ENCODE measurements around the gene HLA-DMA. TPM values are rescaled to one million over a fixed set of nuclear protein-coding genes. Genes with fewer than 3 reads are reported as not detected.
"Not testable (repeated sequence)": the region's sequence is repeated elsewhere in the genome, so short reads cannot be mapped to it uniquely, and the experiment has no call there.

Gene HLA-DMA
- total RNA-seq, 1 donor from 2014 or later = 13.7 TPM

DNA sequence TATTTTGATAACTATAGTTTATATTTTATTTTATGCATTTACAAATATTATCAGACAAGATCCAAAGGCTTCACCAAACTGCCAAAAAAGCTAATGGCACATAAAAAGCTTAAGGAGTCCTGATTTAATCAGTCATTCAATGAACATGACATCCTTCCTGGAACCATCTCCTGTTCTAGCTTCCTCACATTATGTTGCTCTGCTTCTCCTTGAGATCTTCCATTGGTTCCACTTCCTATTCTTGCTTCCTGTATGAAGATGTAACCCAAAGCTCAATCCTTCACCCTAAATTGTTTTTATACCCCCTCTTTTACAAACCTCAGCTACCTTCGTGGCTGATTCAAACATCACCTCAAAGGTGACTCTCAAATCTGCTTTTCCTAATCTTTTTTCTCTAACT, 11.0 kb upstream of the HLA-DMA start:
- no peak for DNase-seq (ENCODE audit: low spot score)
- intact Hi-C loops (cut with DNase I) = no loop called here

DNA sequence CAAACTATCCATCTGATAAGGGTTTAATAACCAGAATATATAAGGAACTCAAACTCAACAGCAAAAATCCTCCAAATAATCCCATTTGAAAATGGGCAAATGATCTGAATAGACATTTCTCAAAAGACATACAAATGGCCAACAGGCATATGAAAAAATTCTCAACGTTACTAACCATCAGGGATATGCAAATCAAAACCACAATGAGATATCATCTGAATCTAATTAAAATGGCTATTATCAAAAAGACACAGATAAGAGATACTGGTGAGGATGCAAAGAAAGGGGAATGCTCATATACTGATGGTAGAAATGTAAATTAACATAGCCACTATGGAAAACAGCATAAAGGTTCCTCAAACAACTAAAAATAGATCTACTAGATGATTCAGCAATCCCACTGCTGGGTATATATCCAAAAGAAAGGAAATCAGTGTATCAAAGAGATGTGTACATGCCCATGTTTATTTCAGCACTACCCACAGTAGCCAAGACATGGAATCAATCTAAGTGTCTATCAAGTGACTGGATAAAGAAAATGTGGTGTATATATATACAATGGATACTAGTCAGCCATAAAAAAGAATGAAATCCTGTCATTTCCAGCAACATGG, 9.4 kb upstream of the HLA-DMA start:
- intact Hi-C loops (cut with DNase I) = no loop called here
- no peak for DNase-seq (ENCODE audit: low spot score)

DNA sequence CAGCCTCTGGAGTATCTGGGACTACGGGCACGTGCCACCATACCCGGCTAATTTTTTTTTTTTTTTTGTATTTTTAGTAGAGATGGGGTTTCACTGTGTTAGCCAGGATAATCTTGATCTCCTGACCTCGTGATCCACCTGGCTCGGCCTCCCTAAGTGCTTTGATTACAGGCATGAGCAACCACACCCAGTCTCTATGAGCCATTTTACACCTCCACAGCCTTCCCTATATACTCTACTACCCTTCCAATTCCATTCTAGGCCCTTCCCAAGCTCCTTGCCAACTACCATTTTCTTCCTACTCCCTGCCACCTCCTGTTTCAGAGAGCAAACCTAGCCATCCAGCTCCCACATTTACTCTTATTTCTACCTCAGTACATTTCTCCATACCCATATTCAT, 7.7 kb upstream of the HLA-DMA start:
- no peak for DNase-seq (ENCODE audit: low spot score)
- intact Hi-C loops (cut with DNase I) = no loop called here

DNA sequence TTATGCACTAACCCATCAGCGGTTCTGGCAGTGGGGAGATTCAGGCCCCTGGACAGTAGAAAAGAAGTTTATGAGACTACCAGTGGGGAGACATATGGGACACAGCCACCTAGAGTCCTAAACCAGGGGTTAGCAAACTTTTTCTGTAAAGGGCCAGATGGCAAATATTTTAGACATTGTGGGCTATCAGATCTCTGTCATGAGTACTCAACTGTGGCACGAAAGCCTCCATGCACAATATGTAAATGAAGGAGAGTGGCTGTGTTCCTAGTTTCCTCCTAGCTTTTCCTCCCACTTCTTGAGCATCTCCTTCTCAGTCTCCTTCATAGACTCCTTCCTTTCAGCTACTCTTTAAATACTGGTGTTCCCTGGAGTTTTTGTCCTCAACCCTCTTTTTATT, 3.3 kb upstream of the HLA-DMA start:
- intact Hi-C loops (cut with DNase I) = no loop called here
- DNase-seq (ENCODE audit: low spot score) = no peak

DNA sequence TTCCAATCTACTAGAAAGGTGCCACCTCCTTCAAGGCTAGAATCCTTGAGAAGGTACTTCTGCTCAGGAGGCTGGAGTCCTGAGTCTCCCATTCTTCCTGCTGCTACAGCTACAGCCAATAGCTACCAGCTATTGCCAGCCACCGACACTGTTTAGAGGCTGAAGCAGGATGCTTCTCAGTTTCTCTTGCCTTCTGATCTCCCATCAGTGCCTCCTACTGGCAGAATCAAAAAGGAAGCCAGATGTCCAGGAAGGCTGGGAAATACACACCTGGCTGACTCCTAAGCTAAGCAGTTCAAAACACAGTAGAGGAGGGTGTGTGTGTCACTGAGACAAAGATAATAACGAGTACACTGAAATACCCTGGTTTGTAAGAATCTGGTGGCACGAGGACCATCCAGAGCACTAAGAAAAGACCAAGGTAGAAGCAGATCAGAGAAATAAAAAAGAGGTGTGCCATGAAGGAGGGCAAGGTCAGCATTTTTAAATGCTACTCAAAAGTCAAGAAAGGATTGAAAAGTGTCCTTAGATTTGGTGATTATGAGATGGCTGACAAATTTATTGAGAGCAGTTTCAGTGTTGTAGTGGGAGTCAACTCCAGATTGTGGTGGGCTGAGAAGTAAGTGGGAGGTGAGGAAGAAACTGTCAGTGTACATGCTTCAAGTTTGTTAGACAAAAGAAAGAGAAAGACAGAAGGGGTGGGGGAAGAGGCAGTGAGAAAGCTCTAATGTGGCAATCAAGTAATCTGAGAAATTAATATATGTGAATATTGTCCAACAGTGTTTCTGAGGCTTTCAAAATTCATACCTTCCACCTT, 2.3 kb upstream of the HLA-DMA start:
- intact Hi-C loops (cut with DNase I) = loop anchor here (5.0 kb wide), 1 partner anchor 32 kb away; no protein-coding TSS in a partner anchor
- DNase-seq (ENCODE audit: low spot score) = no peak

DNA sequence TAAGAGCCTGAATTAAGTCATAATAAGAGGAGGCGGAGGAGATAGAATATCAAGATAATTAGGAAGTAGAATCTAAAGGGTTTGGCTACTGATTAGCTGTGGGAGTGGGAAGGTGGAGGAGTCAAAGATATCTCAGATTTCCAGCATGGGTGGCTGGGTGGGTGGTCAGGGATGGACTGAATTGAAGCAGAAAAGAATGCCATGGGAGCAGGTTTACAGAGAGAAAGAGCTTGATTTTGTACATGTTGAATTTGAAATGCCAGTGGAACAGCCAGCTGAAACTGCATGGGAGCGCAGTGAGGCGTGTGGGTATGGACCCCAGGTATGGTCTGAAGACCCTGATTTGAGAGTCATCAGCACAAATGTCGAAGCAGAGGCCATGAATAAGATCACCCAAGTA, 1.4 kb upstream of the HLA-DMA start:
- intact Hi-C loops (cut with DNase I) = loop anchor here (5.0 kb wide), 1 partner anchor 33 kb away; no protein-coding TSS in a partner anchor
- no peak for DNase-seq (ENCODE audit: low spot score)

DNA sequence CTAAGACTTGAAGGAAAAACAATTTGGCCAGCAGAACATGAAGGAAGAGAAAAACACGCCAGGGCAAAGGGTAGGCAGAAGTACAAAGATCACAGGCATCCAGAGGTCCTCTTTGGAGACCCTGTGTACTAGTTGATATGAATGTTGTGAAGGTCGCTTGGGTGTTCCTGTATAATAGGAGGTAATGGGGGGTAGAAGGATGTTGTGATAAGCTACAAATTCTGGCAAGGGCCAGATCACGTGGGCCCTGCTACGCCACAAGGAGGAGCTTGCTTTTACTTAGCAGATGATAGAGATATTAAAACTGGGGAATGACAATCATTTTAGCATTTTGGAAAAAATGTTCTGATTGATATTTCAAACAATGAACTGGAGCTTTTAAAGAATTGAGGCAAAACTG, 878 bp upstream of the HLA-DMA start:
- DNase-seq (ENCODE audit: low spot score) = no peak
- intact Hi-C loops (cut with DNase I) = loop anchor here (2.0 to 5.0 kb wide), 2 partner anchors 34 to 59 kb away; no protein-coding TSS in a partner anchor

DNA sequence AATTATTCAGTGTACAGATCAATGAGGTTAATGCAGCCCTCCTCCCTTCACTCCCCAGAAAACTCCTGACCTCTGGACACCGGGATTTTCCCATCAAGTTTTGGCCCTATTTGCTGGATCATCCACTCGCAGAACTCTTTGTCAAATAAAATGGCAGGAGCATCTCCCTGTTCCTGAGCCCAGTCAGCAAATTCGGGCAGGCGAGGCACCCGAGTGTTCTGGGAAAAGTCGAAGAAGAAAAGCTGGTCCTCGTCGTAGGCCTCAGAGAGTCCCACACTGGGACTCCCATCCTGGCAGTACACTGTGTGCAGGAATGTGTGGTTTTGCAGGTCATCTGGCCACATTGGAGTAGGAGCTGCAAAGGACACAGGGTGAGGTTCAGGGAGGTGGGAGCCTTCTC, 2.4 kb downstream of the HLA-DMA start:
- intact Hi-C loops (cut with DNase I) = loop anchor here (5.0 kb wide), 1 partner anchor 37 kb away; no protein-coding TSS in a partner anchor

DNA sequence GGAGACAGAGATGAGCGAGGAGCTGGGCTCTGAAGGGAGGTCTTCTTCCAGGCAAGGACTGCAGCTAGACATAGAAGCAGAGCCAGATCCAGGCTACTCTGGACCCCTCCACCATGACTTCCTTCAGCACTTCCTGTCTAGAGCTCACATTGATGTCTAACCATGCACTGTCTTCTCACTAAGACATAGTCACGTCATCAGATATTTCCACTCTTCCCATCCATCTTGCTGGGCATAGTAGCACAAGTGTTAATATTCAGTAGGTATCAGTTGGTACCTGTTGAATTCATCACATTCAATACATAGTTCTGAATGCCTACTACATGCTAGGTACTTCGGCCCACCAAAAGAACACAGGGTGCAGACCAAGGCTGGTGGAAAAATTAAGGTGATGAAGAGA, 2.9 kb downstream of the HLA-DMA start:
- intact Hi-C loops (cut with DNase I) = loop anchor here (5.0 kb wide), 1 partner anchor 37 kb away; no protein-coding TSS in a partner anchor
- DNase-seq (ENCODE audit: low spot score) = no peak

More for the DNA sequence above, 2.4 kb downstream of the HLA-DMA start:
- DNase-seq (ENCODE audit: low spot score) = no peak

DNA sequence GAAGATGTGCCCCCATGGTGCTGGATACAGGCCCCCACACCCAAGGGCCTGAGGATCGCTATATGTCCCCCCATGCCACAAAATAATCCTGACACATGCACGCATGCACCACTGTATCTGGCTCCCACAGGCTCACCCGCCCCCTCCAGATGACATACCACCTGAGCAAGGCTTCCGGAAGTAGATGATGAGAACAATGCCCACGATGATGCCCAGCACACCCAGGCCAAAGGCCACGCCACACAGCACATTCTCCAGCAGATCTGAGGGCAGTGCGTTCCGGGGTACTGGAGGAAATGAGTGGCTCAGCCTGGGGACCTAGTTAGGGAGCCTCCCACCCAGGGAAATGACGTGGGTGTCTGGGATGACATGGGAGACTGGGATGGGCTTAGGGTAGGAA, 3.8 kb downstream of the HLA-DMA start:
- DNase-seq (ENCODE audit: low spot score) = no peak
- intact Hi-C loops (cut with DNase I) = no loop called here

DNA sequence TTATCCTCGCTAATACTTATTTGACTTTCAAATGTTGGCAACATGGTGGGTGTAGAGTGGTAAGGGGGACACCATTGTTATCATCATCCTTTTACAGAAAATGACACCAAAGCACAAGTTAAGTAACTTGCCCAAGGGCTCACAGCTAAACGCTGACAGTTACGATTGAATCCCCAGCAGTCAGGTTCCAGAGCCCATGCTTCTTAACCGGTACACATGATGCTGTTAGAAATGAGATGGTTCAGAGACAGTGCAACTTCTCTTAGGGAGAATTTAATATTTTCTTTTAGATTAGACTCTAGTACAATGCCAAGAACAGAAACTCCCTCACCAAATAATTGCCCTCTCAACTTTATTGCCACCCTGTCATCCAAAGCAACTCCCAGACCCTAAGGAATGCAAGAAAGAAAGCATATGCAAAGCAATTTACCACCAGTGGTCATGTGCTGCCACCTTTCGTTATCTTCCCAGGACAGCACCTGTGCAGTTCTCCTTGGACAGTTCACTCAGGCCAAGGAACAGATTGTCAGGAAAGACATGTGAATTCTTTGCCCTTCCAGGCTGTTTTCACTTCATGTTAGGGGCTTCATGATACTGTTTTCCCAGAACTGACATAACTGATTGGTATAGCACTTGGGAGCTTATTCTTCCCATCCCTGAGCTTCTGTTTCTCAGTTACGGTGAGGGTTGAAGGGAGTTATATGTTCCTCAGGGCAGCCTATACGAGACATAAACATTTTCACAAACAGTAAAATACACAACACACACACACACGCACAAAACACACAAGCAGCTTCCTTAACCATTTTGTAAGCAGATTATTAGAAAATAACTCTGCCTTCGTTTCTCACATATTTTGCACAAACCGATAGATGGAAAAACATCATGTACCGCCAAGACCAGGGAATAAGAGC, 5.1 kb downstream of the HLA-DMA start:
- DNase-seq (ENCODE audit: low spot score) = no peak
- intact Hi-C loops (cut with DNase I) = no loop called here

DNA sequence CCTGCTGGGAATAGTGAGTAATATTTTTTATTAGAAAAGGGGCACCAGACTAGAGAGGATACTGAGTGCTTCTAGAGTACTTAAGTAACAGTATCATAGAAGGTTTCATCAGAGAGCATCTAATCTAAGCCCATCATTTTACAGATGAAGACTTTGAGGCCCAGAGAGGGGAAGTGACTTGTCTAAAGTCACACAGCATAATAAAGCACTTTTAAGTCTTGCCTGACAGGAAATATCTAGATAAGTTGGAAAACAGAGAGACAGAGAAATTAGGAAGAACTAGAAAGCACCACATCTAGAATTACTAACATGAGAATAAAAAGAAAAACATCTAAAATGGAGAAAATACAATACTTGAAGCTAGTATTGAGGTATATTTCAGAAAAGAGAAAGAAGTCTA, 6.0 kb downstream of the HLA-DMA start:
- DNase-seq (ENCODE audit: low spot score) = no peak
- intact Hi-C loops (cut with DNase I) = no loop called here

DNA sequence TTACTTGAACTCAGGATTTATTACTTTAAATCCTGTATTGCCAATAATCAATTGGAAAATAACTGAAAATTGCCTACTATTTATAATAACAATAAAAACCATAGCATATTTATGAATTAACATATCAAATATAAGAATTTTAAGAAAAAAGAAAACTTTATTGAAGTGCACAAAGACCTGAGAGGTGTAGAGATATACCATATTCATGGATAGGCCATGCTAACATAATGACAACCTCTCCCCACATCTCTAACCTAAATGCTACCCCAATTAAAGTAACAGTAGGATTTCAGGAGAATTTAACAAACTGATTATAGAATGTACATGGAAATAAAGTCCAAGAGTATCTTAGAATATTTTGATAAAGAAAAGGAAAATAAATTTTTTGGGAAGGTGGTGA, 6.9 kb downstream of the HLA-DMA start:
- intact Hi-C loops (cut with DNase I) = no loop called here
- DNase-seq (ENCODE audit: low spot score) = no peak

DNA sequence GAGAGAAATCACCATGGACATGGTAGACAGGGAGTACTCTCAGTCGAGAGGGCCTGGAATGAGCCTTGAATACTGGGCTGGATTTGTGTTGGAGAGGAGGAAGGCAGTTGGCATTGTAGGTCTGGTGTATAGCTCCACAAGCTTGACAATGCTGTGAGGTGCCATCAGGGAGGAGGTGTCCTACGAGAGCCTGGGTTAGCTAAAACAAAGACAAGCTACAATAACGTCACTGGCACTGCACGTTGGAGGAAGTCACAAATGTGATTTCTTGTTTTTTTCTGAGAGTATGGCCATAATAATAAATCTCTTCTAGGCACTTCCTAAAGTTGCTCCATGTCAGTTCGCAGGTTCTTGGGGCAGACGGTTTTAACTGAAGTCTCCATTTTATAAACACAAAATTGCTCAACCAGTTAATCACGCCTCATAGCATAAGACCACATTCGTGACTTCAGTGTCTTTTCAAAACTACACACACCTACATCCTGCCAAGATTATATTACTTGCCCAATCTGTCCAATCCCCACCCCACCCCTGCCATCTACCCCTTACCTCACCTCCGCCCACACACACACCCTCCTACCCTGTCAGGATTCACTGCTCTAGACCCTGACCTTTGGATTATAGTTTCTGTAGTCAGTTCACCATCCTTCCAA, 7.7 kb downstream of the HLA-DMA start:
- intact Hi-C loops (cut with DNase I) = no loop called here

DNA sequence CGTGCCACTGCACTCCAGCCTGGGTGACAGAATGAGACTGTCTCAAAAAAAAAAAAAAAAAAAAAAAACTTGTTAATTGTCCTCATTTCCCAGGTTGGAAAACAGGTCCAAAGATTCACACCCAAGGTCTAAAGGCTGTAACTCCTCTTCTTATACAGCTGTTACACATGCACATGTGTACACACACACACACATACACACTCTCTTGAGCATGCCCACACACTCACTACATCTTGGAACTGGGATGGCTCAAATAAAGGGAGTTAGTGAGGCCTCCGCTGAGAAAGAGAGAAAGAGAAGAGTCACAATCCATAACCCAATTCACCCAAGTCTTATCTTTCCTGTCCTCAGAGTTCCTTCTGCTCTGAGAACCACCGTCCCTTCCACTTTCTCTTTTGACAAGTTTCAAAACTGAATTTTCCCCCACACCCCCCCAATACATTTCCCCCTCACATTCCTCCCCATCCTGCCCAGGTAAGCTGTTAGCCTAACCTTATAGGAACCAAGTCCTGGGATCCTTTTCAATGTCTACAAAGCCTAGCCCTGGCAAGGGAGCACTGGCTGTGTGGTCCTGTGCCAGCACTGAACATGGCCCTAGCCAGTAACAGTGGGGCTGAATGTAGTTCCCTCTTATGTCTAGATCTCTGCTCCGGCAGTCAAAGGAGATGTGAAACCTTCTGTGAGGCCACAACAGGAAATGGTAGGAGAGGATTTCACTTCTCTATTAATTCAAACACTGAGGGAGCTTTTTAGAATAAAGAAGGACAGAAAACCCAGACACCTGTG, 8.8 kb downstream of the HLA-DMA start:
- intact Hi-C loops (cut with DNase I) = no loop called here
- no peak for DNase-seq (ENCODE audit: low spot score)

More for the DNA sequence above, 7.7 kb downstream of the HLA-DMA start:
- no peak for DNase-seq (ENCODE audit: low spot score)

DNA sequence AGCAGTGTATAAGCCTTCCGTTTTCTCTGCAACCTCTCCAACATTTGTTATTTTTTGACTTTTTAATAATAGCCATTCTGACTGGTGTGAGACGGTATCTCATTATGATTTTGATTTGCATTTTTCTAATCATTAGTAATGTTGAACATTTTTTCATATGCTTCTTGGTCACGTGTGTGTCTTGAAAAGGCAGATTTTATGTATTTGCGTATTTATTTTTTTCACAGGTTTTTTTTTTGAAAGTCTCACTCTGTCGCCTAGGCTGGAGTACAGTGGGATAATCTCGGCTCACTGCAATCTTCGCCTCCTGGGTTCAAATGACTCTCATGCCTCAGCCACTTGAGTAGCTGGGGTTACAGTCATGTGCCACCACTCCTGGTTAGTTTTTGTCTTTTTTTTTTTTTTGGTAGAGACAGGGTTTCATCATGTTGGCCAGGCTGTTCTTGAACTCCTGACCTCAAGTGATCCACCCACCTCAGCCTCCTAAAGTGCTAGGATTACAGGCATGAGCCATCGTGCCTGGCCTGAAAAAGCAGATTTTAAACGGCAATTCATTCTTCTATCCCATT, 10.3 kb downstream of the HLA-DMA start:
- intact Hi-C loops (cut with DNase I); DNase-seq (ENCODE audit: low spot score): not testable (repeated sequence)

DNA sequence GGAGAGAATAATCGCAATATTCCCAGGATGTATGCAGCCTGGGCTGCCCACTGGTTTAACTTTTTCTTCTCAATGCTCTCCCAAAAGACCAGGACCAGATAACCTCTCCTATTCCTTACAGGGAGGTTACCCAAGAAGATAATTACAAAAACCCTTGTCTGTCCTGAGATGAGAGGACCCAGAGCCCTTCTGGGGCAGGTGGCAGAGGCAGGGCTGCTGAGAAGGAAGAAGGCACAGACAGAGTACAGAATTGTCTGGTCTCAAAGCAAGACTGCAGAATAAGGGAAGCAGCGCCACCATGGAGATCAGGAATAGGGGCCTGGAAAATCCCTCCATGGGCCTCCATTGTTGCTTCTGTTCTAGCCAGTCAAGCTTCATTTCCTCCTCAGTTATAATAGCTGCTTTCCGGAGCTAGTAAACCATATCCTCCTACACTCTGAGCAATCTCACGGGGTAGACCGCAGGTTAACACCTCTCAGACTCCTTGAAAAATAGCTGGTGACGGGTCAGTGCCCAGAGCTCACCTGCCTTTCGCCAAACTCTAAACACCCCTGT, 11.6 kb downstream of the HLA-DMA start:
- intact Hi-C loops (cut with DNase I) = no loop called here
- no peak for DNase-seq (ENCODE audit: low spot score)

DNA sequence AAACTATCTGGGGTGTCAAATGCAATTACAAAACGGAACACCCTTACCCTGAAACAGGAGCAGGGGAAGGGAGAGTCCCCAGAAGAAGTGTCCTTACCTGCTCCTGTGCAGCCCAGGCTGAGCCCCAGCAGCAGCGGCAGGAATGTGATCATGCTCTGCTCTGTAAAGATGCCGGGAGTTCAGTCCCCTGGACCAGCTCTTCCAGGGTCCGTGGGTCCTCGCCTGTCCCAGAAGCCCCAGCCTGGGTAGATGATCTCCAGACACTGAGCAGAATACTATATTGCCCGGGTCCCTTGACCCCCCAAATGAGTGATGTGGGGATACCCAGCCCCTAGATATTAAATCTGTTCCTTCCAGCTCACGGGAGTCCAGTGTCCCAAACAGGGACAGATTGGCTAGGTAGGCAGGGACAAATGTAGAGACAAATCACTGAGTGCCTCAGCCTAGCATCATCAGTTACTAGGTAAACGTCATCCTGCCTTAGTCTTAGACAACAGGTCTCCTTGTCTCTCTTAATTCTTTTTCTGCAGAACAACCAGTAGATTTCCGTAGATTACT, 12.2 kb downstream of the HLA-DMA start, which contains the start of gene HLA-DMB:
TSS of gene HLA-DMB (minus strand) at position 373 of the 558 bp plus-strand sequence. CDS start at position 152, 221 bp downstream.
- no peak for DNase-seq (ENCODE audit: low spot score)
- intact Hi-C loops (cut with DNase I) = no loop called here
